T-helper 1 cell treated with Interleukin-12 subunit alpha and Interleukin-12 subunit beta and Interleukin-4 antibody, amounts not matched to agents 30 μg/mL and 1 μg/mL, for 36 hours (primary cell): Measurements from ENCODE around the gene GADL1.

ENCODE experiments used
- H3K27ac Mint-ChIP-seq: one replicate; pipeline ENCODE4 v1.8.0; 2021; ENCODE audit warnings: mild to moderate bottlenecking, mixed read lengths
- H3K27me3 Mint-ChIP-seq: one replicate; pipeline ENCODE4 v1.8.0; 2021; ENCODE audit warnings: low read depth, mixed read lengths
- H3K36me3 Mint-ChIP-seq: one replicate; pipeline ENCODE4 v1.8.0; 2021; ENCODE audit warnings: low read depth, mixed read lengths
- H3K4me1 Mint-ChIP-seq: one replicate; pipeline ENCODE4 v1.8.0; 2021; ENCODE audit warnings: low read depth, mixed read lengths
- H3K4me3 Mint-ChIP-seq: one replicate; pipeline ENCODE4 v1.8.0; 2021; ENCODE audit warnings: mild to moderate bottlenecking, moderate library complexity, mixed read lengths
- H3K9me3 Mint-ChIP-seq: one replicate; pipeline ENCODE4 v1.8.0; 2021; ENCODE audit warnings: mixed read lengths

GADL1 gene

DNA sequence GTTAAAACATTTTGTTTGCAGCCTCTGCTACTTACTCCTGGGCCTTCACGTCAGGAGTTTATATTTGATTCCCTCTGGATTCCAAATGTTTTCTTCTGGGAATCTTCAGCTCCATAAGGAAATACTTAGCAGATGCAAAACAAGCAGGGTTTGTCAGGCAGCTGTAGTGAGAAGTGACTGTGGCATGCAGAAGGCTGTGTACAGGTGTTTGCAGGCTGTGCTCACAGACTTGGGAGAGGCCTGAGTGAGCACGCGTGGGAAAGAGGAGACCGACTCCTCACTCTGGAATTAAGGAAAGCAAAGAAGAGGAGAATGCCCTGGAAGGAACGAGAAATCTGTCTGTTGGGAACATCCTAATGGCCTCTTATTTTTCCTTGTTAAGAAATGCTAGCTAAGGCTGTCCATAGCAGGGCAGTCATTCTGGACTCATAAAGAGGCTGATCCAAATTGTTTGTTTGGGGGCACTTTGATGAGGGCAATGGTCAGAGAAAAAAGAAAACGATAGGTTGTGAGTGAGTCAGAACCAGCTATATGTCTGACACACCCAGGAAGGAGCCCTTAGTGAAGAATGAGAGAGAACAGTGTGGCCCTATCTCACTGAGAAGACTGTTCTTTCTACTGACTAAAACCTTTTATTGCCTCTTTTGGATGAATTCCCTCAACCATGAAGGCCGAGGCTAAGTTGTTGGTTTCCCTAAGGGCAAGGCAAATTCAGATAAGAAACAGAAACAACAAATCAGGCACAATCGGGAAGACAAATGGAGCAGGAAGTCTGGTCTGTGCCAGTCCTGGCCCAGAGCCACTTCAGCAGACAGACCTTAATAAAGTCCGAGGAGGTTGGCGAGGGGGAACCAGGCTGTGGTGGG, 205.5 kb downstream of the GADL1 start:
- Mint-ChIP-seq H3K27ac (peak overlapping the region; percentile 88), H3K4me1 (peaks cover 66% of the 10 kb centered on the region), H3K27me3 (no peaks in the 10 kb centered on the region), H3K9me3 (no peaks in the 10 kb centered on the region), H3K36me3 (peaks cover 62% of the 10 kb centered on the region), H3K4me3 (peak overlapping the region; percentile 74)

DNA sequence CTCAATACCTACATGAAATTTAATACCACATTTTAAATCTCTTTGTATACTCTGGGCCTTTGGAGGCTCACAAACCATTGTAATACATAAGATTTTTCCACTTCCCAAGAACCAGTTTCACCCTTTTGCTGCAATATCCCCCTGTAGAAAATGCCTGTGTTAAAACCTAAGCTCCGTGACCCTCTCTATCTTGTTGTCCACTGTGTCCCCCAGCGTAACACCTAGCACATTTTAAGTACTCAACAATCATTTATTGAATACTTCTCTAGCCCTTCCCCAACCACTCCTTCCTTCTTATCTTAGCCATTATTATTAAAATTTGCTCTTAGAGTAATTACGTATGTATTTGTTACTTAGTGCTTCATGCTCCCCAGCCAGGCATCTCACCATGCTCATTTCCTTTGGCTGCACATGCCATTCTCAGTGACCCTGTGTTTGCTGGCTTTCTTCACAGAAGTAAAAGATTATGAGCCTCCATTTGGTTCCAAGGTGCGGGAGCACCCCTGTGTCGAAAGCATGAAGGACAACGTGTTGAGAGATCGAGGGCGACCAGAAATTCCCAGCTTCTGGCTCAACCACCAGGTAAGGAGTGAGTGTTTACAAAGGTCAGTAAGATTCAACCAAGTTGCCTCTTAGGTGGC, 206.4 kb downstream of the GADL1 start:
- Mint-ChIP-seq H3K36me3 (peaks cover 58% of the 10 kb centered on the region), H3K27ac (peak overlapping the region; percentile 22), H3K9me3 (no peaks in the 10 kb centered on the region), H3K4me1 (peaks cover 66% of the 10 kb centered on the region), H3K27me3 (no peaks in the 10 kb centered on the region), H3K4me3 (no peak overlapping the region)

DNA sequence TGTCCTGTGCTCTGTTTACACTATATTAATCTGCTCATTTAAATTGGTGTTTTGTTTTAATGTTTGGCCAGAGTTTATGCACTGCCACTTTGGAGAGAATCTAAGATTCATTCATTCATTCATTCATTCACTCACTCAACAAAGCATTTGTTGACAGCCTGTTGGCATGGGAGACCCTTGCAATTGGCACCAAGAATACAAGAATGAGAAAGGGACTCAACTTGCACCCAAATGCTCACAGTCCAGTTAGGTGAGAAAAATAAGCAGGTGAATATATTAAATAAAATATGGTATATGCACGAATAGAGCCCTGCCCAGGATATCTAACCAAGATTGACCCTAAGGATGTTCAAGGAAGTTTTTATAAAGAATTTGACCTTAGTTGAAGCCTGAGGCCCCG, 207.7 kb downstream of the GADL1 start:
- H3K4me1 Mint-ChIP-seq, result peaks cover 71% of the 10 kb centered on the region
- peaks cover 58% of the 10 kb centered on the region for H3K36me3 Mint-ChIP-seq
- H3K27me3 Mint-ChIP-seq, result no peaks in the 10 kb centered on the region
- no peak overlapping the region for H3K27ac Mint-ChIP-seq
- no peak overlapping the region for H3K4me3 Mint-ChIP-seq
- no peaks in the 10 kb centered on the region for H3K9me3 Mint-ChIP-seq

DNA sequence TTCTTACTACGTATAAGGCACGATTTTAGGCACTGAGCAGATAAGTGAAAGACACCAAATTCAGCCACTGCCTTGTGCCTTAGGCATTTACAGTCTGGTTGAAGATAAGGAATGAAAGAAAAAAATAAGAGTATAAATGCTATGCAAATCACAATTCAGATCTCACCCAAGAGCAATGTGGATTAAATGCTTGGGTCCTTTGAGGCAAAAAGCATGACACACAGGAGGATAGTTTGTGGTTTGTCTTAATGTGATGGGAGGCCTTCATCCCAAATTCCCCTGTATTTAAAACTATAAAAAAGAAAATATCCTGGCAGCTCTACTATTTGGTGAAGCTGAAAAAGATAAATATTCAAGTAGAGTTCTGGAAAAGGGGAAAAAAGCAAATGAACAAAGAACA, 208.3 kb downstream of the GADL1 start:
- Mint-ChIP-seq H3K27me3 (no peaks in the 10 kb centered on the region), H3K36me3 (peaks cover 63% of the 10 kb centered on the region), H3K4me3 (no peak overlapping the region), H3K27ac (peak overlapping the region; percentile 18), H3K9me3 (no peaks in the 10 kb centered on the region), H3K4me1 (peaks cover 77% of the 10 kb centered on the region)

DNA sequence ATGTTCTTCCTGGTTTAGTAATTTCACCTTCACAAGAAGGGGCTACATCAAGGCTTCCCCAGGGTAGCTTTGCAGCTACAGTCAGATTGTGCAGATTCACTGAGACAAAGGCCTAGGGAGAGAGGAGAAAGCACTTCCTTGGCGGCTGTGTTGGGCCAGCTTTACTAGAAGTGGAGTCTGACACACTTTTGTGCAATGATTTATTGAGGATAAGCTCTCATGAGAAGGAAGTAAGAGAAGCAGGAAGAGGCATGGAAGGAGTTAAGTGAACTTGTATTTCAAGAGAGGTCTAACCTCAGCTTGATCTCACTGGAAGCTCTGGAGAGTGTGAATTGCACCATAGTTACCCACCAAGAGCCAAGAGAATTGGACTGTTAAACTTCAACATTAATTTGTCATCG, 209.2 kb downstream of the GADL1 start:
- Mint-ChIP-seq H3K9me3 (no peaks in the 10 kb centered on the region), H3K4me1 (peaks cover 77% of the 10 kb centered on the region), H3K36me3 (peaks cover 62% of the 10 kb centered on the region), H3K27me3 (no peaks in the 10 kb centered on the region), H3K4me3 (no peak overlapping the region), H3K27ac (peak overlapping the region; percentile 76)

DNA sequence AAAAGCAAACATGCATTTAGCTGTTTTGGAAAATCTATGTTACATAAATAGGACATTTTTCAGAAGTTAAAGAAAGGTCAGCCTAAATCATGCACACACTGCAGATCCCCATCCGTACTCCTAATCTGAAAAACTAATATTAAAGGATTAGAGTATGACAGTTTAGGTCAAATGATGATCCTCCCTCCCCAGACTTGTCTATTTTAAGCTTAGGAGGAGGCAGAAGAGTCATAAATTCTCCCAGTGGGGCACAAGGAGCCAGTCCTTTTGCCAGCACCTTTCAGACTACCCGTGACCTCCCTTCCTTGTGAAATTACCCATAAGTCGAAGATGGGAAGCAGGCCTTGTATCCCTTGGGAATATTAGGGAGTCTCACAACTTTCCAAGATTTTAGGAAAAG, 210.1 kb downstream of the GADL1 start:
- H3K27me3 Mint-ChIP-seq, result no peaks in the 10 kb centered on the region
- H3K4me1 Mint-ChIP-seq, result peaks cover 80% of the 10 kb centered on the region
- H3K27ac Mint-ChIP-seq, result no peak overlapping the region
- H3K36me3 Mint-ChIP-seq, result peaks cover 60% of the 10 kb centered on the region
- no peaks in the 10 kb centered on the region for H3K9me3 Mint-ChIP-seq
- H3K4me3 Mint-ChIP-seq, result no peak overlapping the region

DNA sequence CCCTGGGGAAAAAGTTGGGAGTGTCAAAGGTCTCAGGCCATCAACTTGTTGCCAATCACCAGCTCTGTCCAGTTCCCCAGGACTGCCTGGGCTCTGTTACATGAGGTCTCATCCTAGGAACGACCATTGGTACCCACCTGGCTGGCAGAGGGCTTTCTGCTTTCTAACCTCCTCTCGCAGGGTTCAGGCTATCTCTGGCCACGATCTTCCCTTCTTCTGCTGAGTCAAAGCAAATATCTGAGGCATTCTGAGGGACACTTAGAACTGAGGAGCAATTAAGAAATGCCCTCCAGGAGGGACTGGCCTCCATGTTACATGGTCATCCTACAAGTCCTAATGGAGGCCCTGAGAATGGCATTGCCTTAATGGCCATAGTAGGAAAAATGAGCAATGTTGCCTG, 210.7 kb downstream of the GADL1 start:
- Mint-ChIP-seq H3K4me1 (peaks cover 80% of the 10 kb centered on the region), H3K27me3 (no peaks in the 10 kb centered on the region), H3K9me3 (no peaks in the 10 kb centered on the region), H3K27ac (peak overlapping the region; percentile 58), H3K4me3 (peak overlapping the region; percentile 42), H3K36me3 (peaks cover 60% of the 10 kb centered on the region)

DNA sequence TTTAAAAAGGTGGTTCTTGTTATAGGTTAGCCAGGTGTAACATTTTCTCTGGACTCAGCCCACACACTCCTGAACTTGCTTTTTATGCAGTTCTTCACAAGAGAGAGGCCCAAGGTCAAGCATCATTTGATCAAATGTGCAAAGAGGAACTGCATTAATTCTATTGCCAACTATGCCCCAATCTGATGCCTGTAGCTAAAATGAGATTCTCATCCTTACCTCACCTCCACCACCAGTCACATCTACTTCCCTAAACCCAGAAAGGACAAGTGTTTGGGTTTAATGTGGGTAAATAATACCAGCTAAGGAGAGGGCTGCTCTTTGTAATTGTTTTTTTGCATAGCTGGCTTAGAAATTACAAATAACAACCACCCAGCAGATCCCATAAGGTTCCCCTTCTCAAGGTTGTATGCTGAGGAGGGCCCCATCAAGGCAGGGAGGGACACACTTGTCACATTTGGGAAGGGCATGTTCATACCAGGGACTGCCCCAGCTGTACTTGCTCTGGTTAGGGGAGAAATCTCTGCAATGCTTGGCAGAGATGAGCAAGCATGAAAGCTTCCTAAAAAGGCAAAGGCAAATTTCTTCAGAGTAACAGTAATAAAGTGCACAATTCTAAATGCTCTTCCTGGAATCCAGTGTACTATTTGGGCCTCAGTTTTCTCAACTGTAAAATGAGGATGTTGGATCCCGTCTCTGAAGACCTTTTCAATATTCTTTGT, 211.9 kb downstream of the GADL1 start:
- peaks cover 77% of the 10 kb centered on the region for H3K4me1 Mint-ChIP-seq
- peaks cover 59% of the 10 kb centered on the region for H3K36me3 Mint-ChIP-seq
- H3K4me3 Mint-ChIP-seq, result no peak overlapping the region
- no peaks in the 10 kb centered on the region for H3K27me3 Mint-ChIP-seq
- peak overlapping the region; percentile 58 for H3K27ac Mint-ChIP-seq
- H3K9me3 Mint-ChIP-seq, result peaks cover 3% of the 10 kb centered on the region

DNA sequence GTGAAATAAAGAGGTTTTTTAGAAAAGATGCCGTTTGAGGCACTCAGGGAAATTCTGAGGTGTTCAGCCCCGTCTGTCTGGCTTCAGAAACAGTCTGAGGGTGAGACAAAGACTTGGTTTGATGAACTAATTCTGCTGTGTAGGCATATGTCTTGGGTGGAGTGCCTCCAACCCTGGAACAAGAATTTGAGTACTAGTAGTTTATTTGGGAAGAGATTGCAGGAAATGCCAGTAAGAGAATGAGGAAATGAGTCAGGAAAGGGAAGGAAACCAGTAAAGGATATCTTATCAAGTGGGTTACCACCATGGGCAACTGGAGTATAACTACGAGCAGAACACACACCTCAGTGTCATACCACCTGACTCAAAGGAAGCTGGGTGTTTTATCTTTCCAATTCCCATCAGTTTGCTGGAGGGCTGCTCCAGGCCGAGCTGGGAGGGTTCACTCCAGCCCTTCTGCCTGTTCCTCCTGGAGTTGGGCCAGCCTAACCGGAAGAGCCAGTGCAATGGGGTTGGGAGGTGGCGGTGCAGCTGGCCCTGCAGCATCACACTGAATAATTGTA, 212.7 kb downstream of the GADL1 start:
- peak overlapping the region; percentile 58 for H3K27ac Mint-ChIP-seq
- H3K27me3 Mint-ChIP-seq, result no peaks in the 10 kb centered on the region
- H3K4me1 Mint-ChIP-seq, result peaks cover 79% of the 10 kb centered on the region
- H3K36me3 Mint-ChIP-seq, result peaks cover 62% of the 10 kb centered on the region
- H3K9me3 Mint-ChIP-seq, result peaks cover 8% of the 10 kb centered on the region
- H3K4me3 Mint-ChIP-seq, result peak overlapping the region; percentile 49

DNA sequence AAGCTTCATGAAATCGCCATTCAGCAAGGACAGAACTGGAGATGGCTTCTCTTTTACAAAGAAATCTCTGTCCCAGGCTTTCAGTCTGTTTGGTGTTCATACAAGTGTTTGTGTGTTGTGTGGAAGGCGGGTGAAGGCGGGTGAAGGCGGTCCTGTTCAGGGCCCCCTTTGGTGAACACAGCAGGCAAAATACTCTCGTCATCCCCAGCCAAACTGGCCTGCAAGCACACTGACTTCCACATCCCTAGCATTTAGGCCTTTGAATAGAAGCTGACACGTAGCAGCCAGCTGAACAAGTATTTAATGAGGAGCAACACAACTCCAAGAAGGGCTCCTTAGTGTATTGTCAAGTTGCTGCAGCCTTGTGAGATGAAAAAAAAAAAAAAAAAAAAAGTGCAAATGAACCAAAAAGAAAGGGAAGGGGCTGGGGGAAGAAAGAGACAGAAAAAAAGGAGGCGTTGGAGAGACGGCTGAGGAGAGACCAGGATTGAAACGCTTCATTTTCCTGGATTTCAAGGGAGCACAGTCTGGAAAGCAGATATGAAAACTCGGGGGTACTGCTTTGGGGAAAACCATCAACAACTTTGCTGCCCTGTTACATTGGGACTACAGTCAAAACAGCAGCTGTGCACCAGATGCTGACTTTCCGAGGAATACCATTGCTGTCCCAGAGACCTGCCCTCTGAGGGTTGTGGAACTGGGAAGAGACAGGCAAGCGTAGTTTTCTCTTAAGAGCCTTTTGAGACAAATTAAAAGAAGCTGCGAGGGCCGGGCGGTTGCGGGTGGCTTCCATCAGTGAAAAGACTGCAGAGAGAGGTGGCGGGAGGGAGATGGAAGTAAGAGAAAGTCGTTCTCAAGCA, 213.4 kb downstream of the GADL1 start:
- Mint-ChIP-seq H3K9me3 (peaks cover 8% of the 10 kb centered on the region), H3K27me3 (no peaks in the 10 kb centered on the region), H3K4me1 (peaks cover 82% of the 10 kb centered on the region), H3K36me3 (peaks cover 65% of the 10 kb centered on the region), H3K4me3 (peak overlapping the region; percentile 49), H3K27ac (peak overlapping the region; percentile 63)

DNA sequence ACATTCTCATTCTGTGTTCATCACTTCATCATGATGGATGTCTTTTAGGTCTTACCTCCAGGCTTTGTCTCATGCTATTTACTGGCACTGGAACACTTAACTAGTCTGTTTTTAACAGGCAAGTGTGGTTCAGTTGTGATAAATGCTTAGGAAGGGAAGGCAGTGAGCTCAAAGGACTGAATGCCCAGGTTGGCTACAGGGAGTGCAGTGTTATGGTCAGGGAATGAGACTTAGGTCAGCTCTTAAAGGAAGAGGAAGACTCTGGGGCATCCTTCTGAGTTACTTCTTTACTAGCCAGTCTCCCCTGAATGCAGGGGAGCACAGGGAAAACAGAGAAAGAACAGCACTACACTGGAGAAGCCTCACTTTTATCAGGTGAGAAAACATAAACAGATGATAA, 215.4 kb downstream of the GADL1 start:
- Mint-ChIP-seq H3K9me3 (peaks cover 8% of the 10 kb centered on the region), H3K36me3 (peaks cover 70% of the 10 kb centered on the region), H3K4me1 (peaks cover 80% of the 10 kb centered on the region), H3K27ac (peak overlapping the region; percentile 68), H3K27me3 (no peaks in the 10 kb centered on the region), H3K4me3 (no peak overlapping the region)

DNA sequence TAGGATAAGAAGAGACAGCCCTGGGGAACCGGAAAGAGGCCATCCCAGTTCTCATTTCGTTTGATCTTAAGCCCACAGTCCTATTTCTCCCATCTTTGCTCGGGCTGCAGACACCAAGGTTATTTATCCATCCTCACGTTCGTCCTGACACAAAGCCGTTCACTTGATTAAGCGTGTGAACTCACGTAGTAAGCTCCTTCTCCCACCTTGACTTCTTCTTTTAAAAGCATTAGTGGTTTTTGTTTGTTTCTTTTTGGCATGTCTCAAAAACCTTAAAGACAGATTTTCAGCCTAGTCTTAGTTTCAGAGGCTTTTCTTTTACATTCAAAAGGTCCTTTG, 217.1 kb downstream of the GADL1 start:
- no peak overlapping the region for H3K4me3 Mint-ChIP-seq
- H3K27ac Mint-ChIP-seq, result peak overlapping the region; percentile 53
- H3K27me3 Mint-ChIP-seq, result no peaks in the 10 kb centered on the region
- H3K9me3 Mint-ChIP-seq, result peaks cover 8% of the 10 kb centered on the region
- H3K36me3 Mint-ChIP-seq, result peaks cover 80% of the 10 kb centered on the region
- peaks cover 82% of the 10 kb centered on the region for H3K4me1 Mint-ChIP-seq

DNA sequence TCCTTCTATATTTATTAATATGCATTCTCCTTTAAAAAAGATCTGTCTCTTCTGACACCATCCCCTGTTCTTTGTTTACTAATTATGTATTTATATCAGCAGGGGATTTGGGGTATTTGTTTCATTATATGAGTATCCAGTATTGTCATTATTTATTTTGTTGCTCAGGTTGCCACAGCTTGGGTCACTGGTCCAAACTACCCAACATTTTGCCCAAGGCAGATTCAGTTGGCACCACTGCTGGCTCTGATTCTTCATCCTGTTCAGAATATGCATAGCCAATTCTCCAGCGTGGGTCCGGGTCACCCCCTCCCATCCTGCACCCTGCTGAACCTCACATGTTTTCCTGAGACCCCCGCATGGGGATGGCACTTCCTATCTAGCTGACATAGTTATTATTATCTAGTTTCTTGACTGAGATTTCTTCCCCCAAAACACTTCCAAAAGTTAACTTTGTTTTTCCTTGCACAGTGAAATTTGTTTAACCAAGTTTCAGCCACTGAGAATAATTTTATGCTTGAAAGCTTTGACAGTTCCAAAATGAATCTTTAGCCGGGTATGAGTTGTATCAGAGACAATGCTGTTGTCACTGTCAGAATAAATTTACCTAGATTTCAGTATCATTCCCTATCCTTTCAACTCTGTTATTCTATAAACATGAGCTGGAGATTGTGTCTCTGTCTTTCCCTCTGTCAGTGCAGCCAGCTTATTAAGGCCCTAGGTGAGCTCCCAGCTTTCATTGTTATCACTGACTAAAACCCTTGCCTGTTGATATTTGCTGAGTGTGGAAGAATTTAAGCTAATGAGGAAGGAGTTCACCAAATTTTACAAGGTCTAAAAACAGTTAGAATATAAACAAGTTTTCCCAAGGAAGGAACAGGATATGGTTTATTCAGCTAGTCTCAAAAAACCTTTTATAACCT, 217.8 kb downstream of the GADL1 start:
- Mint-ChIP-seq H3K4me3 (peak overlapping the region; percentile 23), H3K36me3 (peaks cover 81% of the 10 kb centered on the region)

More for the DNA sequence above, 217.8 kb downstream of the GADL1 start:
- Mint-ChIP-seq H3K27me3 (no peaks in the 10 kb centered on the region), H3K9me3 (peaks cover 8% of the 10 kb centered on the region), H3K4me1 (peaks cover 81% of the 10 kb centered on the region), H3K27ac (peak overlapping the region; percentile 47)
